ENCODE measurements around the gene TMPRSS11D. TPM values are rescaled to one million over a fixed set of nuclear protein-coding genes. Genes with fewer than 3 reads are reported as not detected.

TMPRSS11D gene, protein sequence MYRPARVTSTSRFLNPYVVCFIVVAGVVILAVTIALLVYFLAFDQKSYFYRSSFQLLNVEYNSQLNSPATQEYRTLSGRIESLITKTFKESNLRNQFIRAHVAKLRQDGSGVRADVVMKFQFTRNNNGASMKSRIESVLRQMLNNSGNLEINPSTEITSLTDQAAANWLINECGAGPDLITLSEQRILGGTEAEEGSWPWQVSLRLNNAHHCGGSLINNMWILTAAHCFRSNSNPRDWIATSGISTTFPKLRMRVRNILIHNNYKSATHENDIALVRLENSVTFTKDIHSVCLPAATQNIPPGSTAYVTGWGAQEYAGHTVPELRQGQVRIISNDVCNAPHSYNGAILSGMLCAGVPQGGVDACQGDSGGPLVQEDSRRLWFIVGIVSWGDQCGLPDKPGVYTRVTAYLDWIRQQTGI
- 0.71 TPM for total RNA-seq

DNA sequence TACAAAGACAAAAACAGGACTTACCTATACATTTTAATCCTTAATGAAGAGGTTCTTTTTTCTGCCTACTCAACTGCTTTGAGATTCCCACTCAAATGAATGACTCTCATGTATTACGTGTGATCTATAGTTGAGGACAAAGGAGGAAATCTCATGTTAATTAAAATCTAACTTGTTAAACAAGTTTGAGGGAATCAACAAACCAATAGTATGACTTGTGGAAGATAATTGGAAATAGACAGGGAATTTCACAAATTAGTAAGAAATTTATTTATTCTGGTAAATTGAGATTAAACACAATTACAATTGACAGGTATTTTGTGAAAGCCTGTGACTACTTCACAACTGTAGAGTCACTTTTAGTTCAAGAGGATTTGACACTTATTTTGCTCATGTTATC lies at the start of gene TMPRSS11D:
TMPRSS11D (minus strand) TSS at position 101 of the 400 bp plus-strand sequence; CDS start at position 32, 69 bp downstream.

Other genes with a start within 250 kb of the TMPRSS11D start
- gene UBA6, start 182.8 kb downstream of the TMPRSS11D start, total RNA-seq = 211 TPM
- gene GNRHR, start 129.6 kb downstream of the TMPRSS11D start, total RNA-seq = 0.22 TPM
- 0.33 TPM for gene TMPRSS11A, start 79.5 kb upstream of the TMPRSS11D start, total RNA-seq
- gene TMPRSS11F, start 245.9 kb upstream of the TMPRSS11D start, total RNA-seq = not detected

Data from camera-type eye (tissue), 1 donor.